ENCODE measurements around the gene OR2V2.

The OR2V2 gene

GRCh38 chr5:181149355-181149754, 2.0 kb downstream of the OR2V2 start:
- ATAC-seq = no peak

GRCh38 chr5:181149806-181150733, 2.7 kb downstream of the OR2V2 start:
- no peak for ATAC-seq

GRCh38 chr5:181151146-181151545, 3.8 kb downstream of the OR2V2 start:
- no peak for ATAC-seq

- no peak for ATAC-seq
Observed at GRCh38 chr5:181152406-181152805, 5.0 kb downstream of the OR2V2 start.

- ATAC-seq = peak; percentile 68 to 73
Observed at GRCh38 chr5:181153814-181154213, 6.4 kb downstream of the OR2V2 start.

GRCh38 chr5:181156758-181157157, 9.4 kb downstream of the OR2V2 start:
- no peak for ATAC-seq

GRCh38 chr5:181158869-181159268, 11.5 kb downstream of the OR2V2 start:
- ATAC-seq = no peak

- ATAC-seq = peak; percentile 70 to 73
Observed at GRCh38 chr5:181159286-181160151, 12.1 kb downstream of the OR2V2 start.

GRCh38 chr5:181160152-181160754, 12.9 kb downstream of the OR2V2 start:
- peak; percentile 94 for ATAC-seq

- ATAC-seq = peak; percentile 11 to 15
Observed at GRCh38 chr5:181160755-181161533, 13.6 kb downstream of the OR2V2 start.

GRCh38 chr5:181161534-181162175, 14.3 kb downstream of the OR2V2 start:
- no peak for ATAC-seq

GRCh38 chr5:181163487-181164075, 16.2 kb downstream of the OR2V2 start:
- ATAC-seq = no peak

- ATAC-seq = no peak
Observed at GRCh38 chr5:181164076-181164952, 16.9 kb downstream of the OR2V2 start.

- ATAC-seq = no peak
Observed at GRCh38 chr5:181166812-181167733, 19.7 kb downstream of the OR2V2 start.

GRCh38 chr5:181167814-181168488, 20.6 kb downstream of the OR2V2 start:
- ATAC-seq = no peak

- no peak for ATAC-seq
Observed at GRCh38 chr5:181168595-181169118, 21.3 kb downstream of the OR2V2 start.

- peak; percentile 51 to 52 for ATAC-seq
Observed at GRCh38 chr5:181169459-181170236, 22.3 kb downstream of the OR2V2 start.

All from activated CD4-positive, CD25-positive, alpha-beta regulatory T cell treated with anti-CD3 and anti-CD28 coated beads, Interleukin-2, amount 50 U/mL, for 24 hours (primary cell).